ENCODE measurements around the gene RUNDC3A. TPM values are rescaled to one million over a fixed set of nuclear protein-coding genes. Genes with fewer than 3 reads are reported as not detected.

Gene RUNDC3A
- total and polyA plus RNA-seq, 2 of the 13 experiments (the other 11 are each of a cell fraction or from before 2014, with no cell fraction given): 0.25 TPM; not detected in 1

DNA sequence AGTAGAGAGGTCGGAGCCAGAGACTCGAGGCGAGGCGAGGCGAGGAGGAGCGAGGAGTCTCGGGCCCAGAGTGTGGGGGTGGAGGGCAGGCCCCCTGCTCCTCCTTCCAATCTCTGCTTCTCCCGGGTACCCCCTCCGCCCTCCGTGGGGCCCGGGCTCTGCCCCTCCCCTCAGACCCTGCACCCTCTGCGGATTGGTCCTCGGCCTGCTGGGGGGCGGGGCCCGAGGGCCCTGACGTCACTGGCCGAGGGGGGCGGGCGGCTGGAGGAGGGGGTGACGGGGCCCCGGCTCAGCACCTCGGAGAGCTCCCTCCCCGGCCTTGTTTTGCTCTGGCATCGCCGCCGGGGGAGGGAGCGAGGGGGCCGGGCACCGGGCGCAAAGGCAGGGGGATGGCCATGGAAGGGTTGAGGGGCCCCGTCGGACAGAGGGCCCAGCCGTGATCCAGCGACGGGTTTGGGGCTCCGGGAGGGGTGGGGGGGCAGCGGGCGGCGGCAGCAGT, at the start of gene RUNDC3A (continued):
- TF ChIP-seq ZNF790 (CRISPR knock-in tag; IDR thresholded peaks at IDR 0.05; ENCODE audit: borderline replicate concordance) (peak; percentile 38; the same call in 1 of the 2 replicates), CHD2 (IDR thresholded peaks at IDR 0.05; ENCODE audit: low read depth, low read length) (no peak), PHF20 (CRISPR knock-in tag; IDR thresholded peaks at IDR 0.05) (no peak), SIN3B (IDR thresholded peaks at IDR 0.05; ENCODE audit: low read length) (no peak), ZNF7 (CRISPR knock-in tag; IDR thresholded peaks at IDR 0.05) (no peak), EZH2 (conservative IDR thresholded peaks at IDR 0.05; ENCODE audit: low read depth, low read length) (no peak), ZNF367 (CRISPR knock-in tag; IDR thresholded peaks at IDR 0.05; ENCODE audit: borderline replicate concordance) (peak; percentile 83; the same call in 1 of the 2 replicates), ZNF792 (CRISPR knock-in tag; IDR thresholded peaks at IDR 0.05) (peak; percentile 76; the same call in 1 of the 2 replicates), ZNF432 (CRISPR knock-in tag; IDR thresholded peaks at IDR 0.05; ENCODE audit: borderline replicate concordance) (no peak), TSC22D2 (CRISPR knock-in tag; IDR thresholded peaks at IDR 0.05; ENCODE audit: borderline replicate concordance) (peak; percentile 97), PCBP1 (IDR thresholded peaks at IDR 0.05; ENCODE audit: borderline replicate concordance, low read depth, low read length) (no peak), ZMYM2 (CRISPR knock-in tag; IDR thresholded peaks at IDR 0.05) (no peak), NFIB (CRISPR knock-in tag; IDR thresholded peaks at IDR 0.05; ENCODE audit: borderline replicate concordance) (no peak), ZNF558 (CRISPR knock-in tag; IDR thresholded peaks at IDR 0.05; ENCODE audit: borderline replicate concordance) (peak; percentile 65; the same call in 1 of the 2 replicates), FOXK2 (IDR thresholded peaks at IDR 0.05) (no peak), GTF3A (CRISPR knock-in tag; conservative IDR thresholded peaks at IDR 0.05) (no peak), NKX3-1 (CRISPR knock-in tag; IDR thresholded peaks at IDR 0.05) (peak; percentile 85), ZNF720 (CRISPR knock-in tag; IDR thresholded peaks at IDR 0.05) (no peak), HNRNPUL1 (IDR thresholded peaks at IDR 0.05; ENCODE audit: low read depth, low read length) (no peak), ZSCAN31 (CRISPR knock-in tag; IDR thresholded peaks at IDR 0.05; ENCODE audit: low read depth) (0 out of 2 replicates have a peak, but pooled peaks have one; percentile 23), ZNF468 (CRISPR knock-in tag; IDR thresholded peaks at IDR 0.05) (no peak), MAFK (conservative IDR thresholded peaks at IDR 0.05 in 1 of 2, IDR thresholded peaks at IDR 0.05 in 1 of 2; ENCODE audit: low read length in 2 of 2) (no peak)
- TF ChIP-seq, protein P1, sequence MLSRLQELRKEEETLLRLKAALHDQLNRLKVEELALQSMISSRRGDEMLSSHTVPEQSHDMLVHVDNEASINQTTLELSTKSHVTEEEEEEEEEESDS (CRISPR knock-in tag; IDR thresholded peaks at IDR 0.05; ENCODE audit: borderline replicate concordance): no peak
- TF ChIP-seq, protein P2, sequence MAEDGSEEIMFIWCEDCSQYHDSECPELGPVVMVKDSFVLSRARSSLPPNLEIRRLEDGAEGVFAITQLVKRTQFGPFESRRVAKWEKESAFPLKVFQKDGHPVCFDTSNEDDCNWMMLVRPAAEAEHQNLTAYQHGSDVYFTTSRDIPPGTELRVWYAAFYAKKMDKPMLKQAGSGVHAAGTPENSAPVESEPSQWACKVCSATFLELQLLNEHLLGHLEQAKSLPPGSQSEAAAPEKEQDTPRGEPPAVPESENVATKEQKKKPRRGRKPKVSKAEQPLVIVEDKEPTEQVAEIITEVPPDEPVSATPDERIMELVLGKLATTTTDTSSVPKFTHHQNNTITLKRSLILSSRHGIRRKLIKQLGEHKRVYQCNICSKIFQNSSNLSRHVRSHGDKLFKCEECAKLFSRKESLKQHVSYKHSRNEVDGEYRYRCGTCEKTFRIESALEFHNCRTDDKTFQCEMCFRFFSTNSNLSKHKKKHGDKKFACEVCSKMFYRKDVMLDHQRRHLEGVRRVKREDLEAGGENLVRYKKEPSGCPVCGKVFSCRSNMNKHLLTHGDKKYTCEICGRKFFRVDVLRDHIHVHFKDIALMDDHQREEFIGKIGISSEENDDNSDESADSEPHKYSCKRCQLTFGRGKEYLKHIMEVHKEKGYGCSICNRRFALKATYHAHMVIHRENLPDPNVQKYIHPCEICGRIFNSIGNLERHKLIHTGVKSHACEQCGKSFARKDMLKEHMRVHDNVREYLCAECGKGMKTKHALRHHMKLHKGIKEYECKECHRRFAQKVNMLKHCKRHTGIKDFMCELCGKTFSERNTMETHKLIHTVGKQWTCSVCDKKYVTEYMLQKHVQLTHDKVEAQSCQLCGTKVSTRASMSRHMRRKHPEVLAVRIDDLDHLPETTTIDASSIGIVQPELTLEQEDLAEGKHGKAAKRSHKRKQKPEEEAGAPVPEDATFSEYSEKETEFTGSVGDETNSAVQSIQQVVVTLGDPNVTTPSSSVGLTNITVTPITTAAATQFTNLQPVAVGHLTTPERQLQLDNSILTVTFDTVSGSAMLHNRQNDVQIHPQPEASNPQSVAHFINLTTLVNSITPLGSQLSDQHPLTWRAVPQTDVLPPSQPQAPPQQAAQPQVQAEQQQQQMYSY (CRISPR knock-in tag; IDR thresholded peaks at IDR 0.05): 0 out of 2 replicates have a peak, but pooled peaks have one; percentile 25
- TF ChIP-seq, protein P3, sequence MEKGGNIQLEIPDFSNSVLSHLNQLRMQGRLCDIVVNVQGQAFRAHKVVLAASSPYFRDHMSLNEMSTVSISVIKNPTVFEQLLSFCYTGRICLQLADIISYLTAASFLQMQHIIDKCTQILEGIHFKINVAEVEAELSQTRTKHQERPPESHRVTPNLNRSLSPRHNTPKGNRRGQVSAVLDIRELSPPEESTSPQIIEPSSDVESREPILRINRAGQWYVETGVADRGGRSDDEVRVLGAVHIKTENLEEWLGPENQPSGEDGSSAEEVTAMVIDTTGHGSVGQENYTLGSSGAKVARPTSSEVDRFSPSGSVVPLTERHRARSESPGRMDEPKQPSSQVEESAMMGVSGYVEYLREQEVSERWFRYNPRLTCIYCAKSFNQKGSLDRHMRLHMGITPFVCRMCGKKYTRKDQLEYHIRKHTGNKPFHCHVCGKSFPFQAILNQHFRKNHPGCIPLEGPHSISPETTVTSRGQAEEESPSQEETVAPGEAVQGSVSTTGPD (CRISPR knock-in tag; IDR thresholded peaks at IDR 0.05): no peak
- TF ChIP-seq, protein P4, sequence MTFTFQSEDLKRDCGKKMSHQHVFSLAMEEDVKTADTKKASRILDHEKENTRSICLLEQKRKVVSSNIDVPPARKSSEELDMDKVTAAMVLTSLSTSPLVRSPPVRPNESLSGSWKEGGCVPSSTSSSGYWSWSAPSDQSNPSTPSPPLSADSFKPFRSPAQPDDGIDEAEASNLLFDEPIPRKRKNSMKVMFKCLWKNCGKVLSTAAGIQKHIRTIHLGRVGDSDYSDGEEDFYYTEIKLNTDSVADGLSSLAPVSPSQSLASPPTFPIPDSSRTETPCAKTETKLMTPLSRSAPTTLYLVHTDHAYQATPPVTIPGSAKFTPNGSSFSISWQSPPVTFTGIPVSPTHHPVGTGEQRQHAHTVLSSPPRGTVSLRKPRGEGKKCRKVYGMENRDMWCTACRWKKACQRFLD (CRISPR knock-in tag; IDR thresholded peaks at IDR 0.05; ENCODE audit: borderline replicate concordance): peak; percentile 56; the same call in 1 of the 2 replicates
